Neural cell (in vitro differentiated cells): Measurements from ENCODE around the gene GNG2. TPM values are rescaled to one million over a fixed set of nuclear protein-coding genes. Genes with fewer than 3 reads are reported as not detected.
"Not testable (repeated sequence)": the region's sequence is repeated elsewhere in the genome, so short reads cannot be mapped to it uniquely, and the experiment has no call there.

Source experiments
- H2AFZ ChIP-seq: fragments of 200-600, 300-800 bp; sonication (generic), shearing (Covaris generic); 2 replicates; pipeline ENCODE4 v1.6.0; 2014; ENCODE audit warnings: low read depth, mild to moderate bottlenecking, antibody characterized with exemption, low read length, moderate library complexity
- H3F3A ChIP-seq: fragments of 200-600 bp; shearing (Covaris generic); 2 replicates; pipeline ENCODE4 v1.6.1; 2016; ENCODE audit warnings: mild to moderate bottlenecking, moderate library complexity, mixed read lengths, antibody characterized with exemption, low read length; ENCODE audit not compliant: insufficient read depth, poor library complexity, severe bottlenecking
- H3K27ac ChIP-seq: fragments of 200-600, 300-800 bp; sonication (generic), shearing (Covaris generic); 2 replicates; pipeline ENCODE4 v1.5.1; 2014; ENCODE audit warnings: mild to moderate bottlenecking, low read length, moderate library complexity
- H3K27me3 ChIP-seq: fragments of 300-800, 200-600 bp; sonication (generic), shearing (Covaris generic); 2 replicates; pipeline ENCODE4 v1.6.0; 2014; ENCODE audit warnings: mild to moderate bottlenecking, low read depth, low read length, moderate library complexity; ENCODE audit not compliant: insufficient read depth
- H3K36me3 ChIP-seq: fragments of 300-800, 200-600 bp; sonication (generic), shearing (Covaris generic); 2 replicates; pipeline ENCODE4 v1.5.1; 2014; ENCODE audit warnings: mild to moderate bottlenecking, antibody characterized with exemption, low read length, moderate library complexity; ENCODE audit not compliant: insufficient read depth
- H3K4me2 ChIP-seq: fragments of 300-800, 200-600 bp; sonication (generic), shearing (Covaris generic); 2 replicates; pipeline ENCODE4 v1.6.0; 2014; ENCODE audit warnings: mild to moderate bottlenecking, low read length
- H3K4me3 ChIP-seq: fragments of 300-800, 200-600 bp; sonication (generic), shearing (Covaris generic); 2 replicates; pipeline ENCODE4 v1.5.1; 2014; ENCODE audit warnings: mild to moderate bottlenecking, low read length, moderate library complexity
- H3K79me2 ChIP-seq: fragments of 200-600 bp; shearing (Covaris generic); replicated peaks from 2 replicates; pipeline ENCODE4 v1.6.0; 2014; ENCODE audit warnings: mild to moderate bottlenecking, low read length, moderate library complexity; ENCODE audit not compliant: insufficient read depth
- H3K9ac ChIP-seq: fragments of 300-800, 200-600 bp; sonication (generic), shearing (Covaris generic); 2 replicates; pipeline ENCODE4 v1.6.1; 2016; ENCODE audit warnings: mild to moderate bottlenecking, low read length, mixed read lengths
- H3K9me2 ChIP-seq: fragments of 200-600 bp; shearing (Covaris generic); 2 replicates; pipeline ENCODE4 v1.6.1; 2016; ENCODE audit warnings: mild to moderate bottlenecking, low read length, mixed read lengths; ENCODE audit not compliant: insufficient read depth
- H3K9me3 ChIP-seq: fragments of 200-600, 300-800 bp; sonication (generic), shearing (Covaris generic); 2 replicates; pipeline ENCODE4 v1.6.1; 2016; ENCODE audit warnings: mild to moderate bottlenecking, mixed run types, low read length, moderate library complexity, mixed read lengths
- H4K20me1 ChIP-seq: fragments of 200-600 bp; shearing (Covaris generic); 2 replicates; pipeline ENCODE4 v1.6.1; 2016; ENCODE audit warnings: mild to moderate bottlenecking, mixed run types; ENCODE audit not compliant: insufficient read depth
- EP300 ChIP-seq: fragments of 450-650 bp; conservative IDR thresholded peaks from 2 replicates; pipeline ENCODE4 v1.6.1; 2014; ENCODE audit warnings: antibody characterized with exemption, mild to moderate bottlenecking, moderate library complexity; ENCODE audit not compliant: poor library complexity, severe bottlenecking
- MXI1 ChIP-seq: fragments of 450-650 bp; conservative IDR thresholded peaks from 2 replicates; pipeline ENCODE4 v1.6.1; 2014; ENCODE audit warnings: antibody characterized with exemption, mild to moderate bottlenecking; ENCODE audit not compliant: poor library complexity, severe bottlenecking
- POLR2AphosphoS5 ChIP-seq: IDR thresholded peaks from 2 replicates; pipeline ENCODE4 v1.6.1; 2012
- RAD21 ChIP-seq: fragments of 450-650 bp; conservative IDR thresholded peaks from 2 replicates; pipeline ENCODE4 v1.6.1; 2014; ENCODE audit warnings: antibody characterized with exemption, mild to moderate bottlenecking, moderate library complexity
- SMC3 ChIP-seq: fragments of 450-650 bp; conservative IDR thresholded peaks from 2 replicates; pipeline ENCODE4 v1.6.1; 2014; ENCODE audit warnings: antibody characterized with exemption, mild to moderate bottlenecking, moderate library complexity; ENCODE audit not compliant: poor library complexity
- TAF1 ChIP-seq: IDR thresholded peaks from 2 replicates; pipeline ENCODE4 v1.6.1; 2012; ENCODE audit warnings: low read depth
- polyA plus RNA-seq: library from polyadenylated mRNA; depleted of rRNA; stranded (reverse); fragments of >200 nt; gene quantifications from 2 replicates; pipeline ENCODE4 v1.2.3, GENCODE V29; 2014
- TF ChIP-seq, protein P1 (sequence below): IDR thresholded peaks from 2 replicates; pipeline ENCODE4 v1.6.1; 2012; ENCODE audit warnings: borderline replicate concordance
- TF ChIP-seq, protein P2 (sequence below): fragments of 450-650 bp; IDR thresholded peaks from 2 replicates; pipeline ENCODE4 v1.5.1; 2014; ENCODE audit warnings: antibody characterized with exemption, mild to moderate bottlenecking, moderate library complexity; ENCODE audit not compliant: poor library complexity, severe bottlenecking

The GNG2 gene
- polyA plus RNA-seq, 1 donor from 2014 or later, result 515 TPM

DNA sequence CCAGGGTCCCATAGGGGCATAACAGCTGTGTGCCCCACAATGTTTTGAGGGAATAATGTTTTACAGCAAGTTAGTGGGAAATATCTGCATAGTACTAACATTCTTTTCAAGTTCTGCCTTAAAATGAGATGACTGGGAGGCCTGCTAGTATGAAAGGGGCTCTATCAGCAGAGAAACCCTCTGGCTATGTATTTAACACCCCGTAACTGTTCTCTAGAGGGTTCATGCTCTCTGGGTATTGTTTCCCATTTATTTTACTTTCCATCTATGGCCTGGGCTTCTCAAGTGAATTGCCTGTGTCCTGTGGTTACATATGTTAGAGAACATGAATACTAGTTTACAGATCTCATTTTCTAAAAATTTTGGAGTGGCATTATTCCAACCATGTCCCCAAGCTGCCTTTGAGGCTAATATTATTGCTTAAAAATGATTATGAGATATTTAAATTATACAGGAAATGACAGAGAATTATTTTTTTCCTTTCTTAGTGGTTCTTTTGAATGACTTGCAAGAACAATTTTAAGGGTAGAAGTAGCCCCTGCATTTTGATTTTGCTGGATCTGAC is 37.5 kb downstream of the GNG2 start:
- TF ChIP-seq, protein P1, sequence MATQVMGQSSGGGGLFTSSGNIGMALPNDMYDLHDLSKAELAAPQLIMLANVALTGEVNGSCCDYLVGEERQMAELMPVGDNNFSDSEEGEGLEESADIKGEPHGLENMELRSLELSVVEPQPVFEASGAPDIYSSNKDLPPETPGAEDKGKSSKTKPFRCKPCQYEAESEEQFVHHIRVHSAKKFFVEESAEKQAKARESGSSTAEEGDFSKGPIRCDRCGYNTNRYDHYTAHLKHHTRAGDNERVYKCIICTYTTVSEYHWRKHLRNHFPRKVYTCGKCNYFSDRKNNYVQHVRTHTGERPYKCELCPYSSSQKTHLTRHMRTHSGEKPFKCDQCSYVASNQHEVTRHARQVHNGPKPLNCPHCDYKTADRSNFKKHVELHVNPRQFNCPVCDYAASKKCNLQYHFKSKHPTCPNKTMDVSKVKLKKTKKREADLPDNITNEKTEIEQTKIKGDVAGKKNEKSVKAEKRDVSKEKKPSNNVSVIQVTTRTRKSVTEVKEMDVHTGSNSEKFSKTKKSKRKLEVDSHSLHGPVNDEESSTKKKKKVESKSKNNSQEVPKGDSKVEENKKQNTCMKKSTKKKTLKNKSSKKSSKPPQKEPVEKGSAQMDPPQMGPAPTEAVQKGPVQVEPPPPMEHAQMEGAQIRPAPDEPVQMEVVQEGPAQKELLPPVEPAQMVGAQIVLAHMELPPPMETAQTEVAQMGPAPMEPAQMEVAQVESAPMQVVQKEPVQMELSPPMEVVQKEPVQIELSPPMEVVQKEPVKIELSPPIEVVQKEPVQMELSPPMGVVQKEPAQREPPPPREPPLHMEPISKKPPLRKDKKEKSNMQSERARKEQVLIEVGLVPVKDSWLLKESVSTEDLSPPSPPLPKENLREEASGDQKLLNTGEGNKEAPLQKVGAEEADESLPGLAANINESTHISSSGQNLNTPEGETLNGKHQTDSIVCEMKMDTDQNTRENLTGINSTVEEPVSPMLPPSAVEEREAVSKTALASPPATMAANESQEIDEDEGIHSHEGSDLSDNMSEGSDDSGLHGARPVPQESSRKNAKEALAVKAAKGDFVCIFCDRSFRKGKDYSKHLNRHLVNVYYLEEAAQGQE, result no peak
- TF ChIP-seq, protein P2, sequence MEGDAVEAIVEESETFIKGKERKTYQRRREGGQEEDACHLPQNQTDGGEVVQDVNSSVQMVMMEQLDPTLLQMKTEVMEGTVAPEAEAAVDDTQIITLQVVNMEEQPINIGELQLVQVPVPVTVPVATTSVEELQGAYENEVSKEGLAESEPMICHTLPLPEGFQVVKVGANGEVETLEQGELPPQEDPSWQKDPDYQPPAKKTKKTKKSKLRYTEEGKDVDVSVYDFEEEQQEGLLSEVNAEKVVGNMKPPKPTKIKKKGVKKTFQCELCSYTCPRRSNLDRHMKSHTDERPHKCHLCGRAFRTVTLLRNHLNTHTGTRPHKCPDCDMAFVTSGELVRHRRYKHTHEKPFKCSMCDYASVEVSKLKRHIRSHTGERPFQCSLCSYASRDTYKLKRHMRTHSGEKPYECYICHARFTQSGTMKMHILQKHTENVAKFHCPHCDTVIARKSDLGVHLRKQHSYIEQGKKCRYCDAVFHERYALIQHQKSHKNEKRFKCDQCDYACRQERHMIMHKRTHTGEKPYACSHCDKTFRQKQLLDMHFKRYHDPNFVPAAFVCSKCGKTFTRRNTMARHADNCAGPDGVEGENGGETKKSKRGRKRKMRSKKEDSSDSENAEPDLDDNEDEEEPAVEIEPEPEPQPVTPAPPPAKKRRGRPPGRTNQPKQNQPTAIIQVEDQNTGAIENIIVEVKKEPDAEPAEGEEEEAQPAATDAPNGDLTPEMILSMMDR, result no peak
- no peak for TF ChIP-seq EP300
- TF ChIP-seq POLR2AphosphoS5, result no peak
- Histone ChIP-seq H4K20me1 (peaks cover 3% of the 10 kb centered on the region), H3K27me3 (no peaks in the 10 kb centered on the region), H3K36me3 (no peaks in the 10 kb centered on the region), H3K4me2 (no peak overlapping the region), H3K9me3 (no peaks in the 10 kb centered on the region), H3F3A (no peaks in the 10 kb centered on the region), H3K4me3 (no peak overlapping the region), H3K79me2 (peaks cover 27% of the 10 kb centered on the region), H3K9ac (no peak overlapping the region), H3K27ac (no peak overlapping the region), H2AFZ (no peak overlapping the region), H3K9me2 (no peaks in the 10 kb centered on the region)

DNA sequence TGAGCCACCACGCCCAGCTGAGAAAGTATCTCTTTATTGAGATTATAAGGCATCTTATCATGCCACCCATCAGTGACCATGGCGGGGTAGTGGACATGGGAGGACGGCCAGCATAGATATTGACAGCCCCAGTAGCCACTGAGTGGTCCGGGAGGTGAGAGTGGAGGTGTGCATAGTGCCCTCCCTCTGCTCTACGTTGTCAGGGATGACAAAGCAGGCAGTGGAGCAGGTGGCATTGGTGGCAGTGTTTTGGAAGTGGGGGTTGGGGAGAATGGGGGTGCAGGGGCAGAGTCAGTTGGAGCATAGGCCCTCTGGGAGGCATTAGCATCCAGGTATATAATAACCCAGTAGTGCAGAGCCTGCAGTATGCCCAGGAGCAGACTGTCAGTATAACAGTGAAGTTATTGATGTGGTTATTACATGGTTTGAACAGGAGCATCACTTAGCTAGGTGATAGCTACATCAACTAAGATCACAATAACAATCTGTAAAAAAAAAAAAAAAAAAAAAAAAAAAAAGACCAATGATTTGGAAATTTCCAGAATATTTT is 41.1 kb downstream of the GNG2 start:
- TF ChIP-seq, protein P2, result no peak
- TF ChIP-seq POLR2AphosphoS5, result no peak
- TF ChIP-seq RAD21, result no peak
- no peak for TF ChIP-seq SMC3
- no peak for TF ChIP-seq MXI1
- TF ChIP-seq, protein P1, result no peak
- TF ChIP-seq TAF1, result no peak
- Histone ChIP-seq H3K9me2 (no peaks in the 10 kb centered on the region), H3K9me3 (no peaks in the 10 kb centered on the region), H3K36me3 (no peaks in the 10 kb centered on the region), H3K27me3 (no peaks in the 10 kb centered on the region), H3K4me3 (no peak overlapping the region), H3F3A (no peaks in the 10 kb centered on the region), H3K4me2 (no peak overlapping the region), H4K20me1 (peaks cover 3% of the 10 kb centered on the region), H3K79me2 (peaks cover 24% of the 10 kb centered on the region), H2AFZ (no peak overlapping the region), H3K9ac (no peak overlapping the region), H3K27ac (no peak overlapping the region)

DNA sequence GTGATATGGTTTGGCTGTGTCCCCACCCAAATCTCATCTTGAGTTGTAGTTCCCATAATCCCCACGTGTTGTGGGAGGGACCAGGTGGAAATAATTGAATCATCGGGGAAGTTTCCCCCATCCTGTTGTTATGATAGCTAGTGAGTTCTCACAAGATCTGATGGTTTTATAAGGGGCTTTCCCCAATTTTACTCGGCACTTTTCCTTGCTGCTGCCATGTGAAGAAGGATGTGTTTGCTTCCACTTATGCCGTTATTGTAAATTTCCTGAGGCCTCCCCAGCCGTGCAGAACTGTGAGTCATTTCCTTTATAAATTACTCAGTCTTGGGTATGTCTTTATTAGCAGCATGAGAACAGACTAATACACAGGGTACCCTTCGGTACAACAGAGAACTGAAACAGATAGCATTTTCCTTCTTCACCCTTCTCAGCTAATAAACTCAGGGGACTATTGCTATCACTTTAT is 45.3 kb downstream of the GNG2 start:
- not testable (repeated sequence) for H2AFZ ChIP-seq, H3K9ac ChIP-seq, H3K27me3 ChIP-seq, H3F3A ChIP-seq, H3K4me2 ChIP-seq, H4K20me1 ChIP-seq, H3K27ac ChIP-seq, H3K36me3 ChIP-seq, H3K9me3 ChIP-seq, H3K9me2 ChIP-seq, H3K4me3 ChIP-seq
- peaks cover 27% of the 10 kb centered on the region for H3K79me2 ChIP-seq
